22Rv1 (cell line): ENCODE data around the gene EIF4A2.

ENCODE experiments used
- H3K27ac ChIP-seq: fragments of 450-650 bp; 2 replicates; pipeline ENCODE4 v1.5.1; 2017
- CTCF ChIP-seq: fragments of 450-650 bp; IDR thresholded peaks from 2 replicates; pipeline ENCODE4 v1.5.1; 2017; ENCODE audit warnings: mild to moderate bottlenecking
- ZFX ChIP-seq: fragments of 450-650 bp; IDR thresholded peaks from 2 replicates; pipeline ENCODE4 v1.6.1; 2017; ENCODE audit warnings: antibody characterized with exemption, borderline replicate concordance

Gene EIF4A2

DNA sequence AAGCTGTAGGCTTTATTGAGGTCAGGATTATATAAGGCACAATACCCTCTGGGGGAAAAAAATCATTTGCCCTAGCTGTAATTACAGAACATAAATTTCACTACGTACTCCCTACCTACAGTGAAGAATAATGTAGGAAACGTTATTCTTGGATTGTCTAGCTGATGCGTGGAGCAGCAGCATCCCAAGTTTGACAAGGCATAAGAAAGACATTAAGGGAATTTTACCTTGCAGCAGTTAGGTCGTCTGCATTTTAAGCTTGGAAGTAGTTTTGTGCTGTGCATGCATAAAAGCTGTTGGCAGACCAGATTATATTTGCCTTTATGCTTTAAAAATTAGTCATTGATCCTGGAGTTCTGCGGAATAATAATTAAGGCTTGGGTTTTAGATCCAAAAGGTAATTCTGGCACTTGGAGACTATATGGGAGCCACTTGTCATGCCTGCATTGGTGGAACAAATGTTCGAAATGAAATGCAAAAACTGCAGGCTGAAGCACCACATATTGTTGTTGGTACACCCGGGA lies 2.2 kb downstream of the EIF4A2 start:
- TF ChIP-seq ZFX = no peak
- no peak for TF ChIP-seq CTCF
- H3K27ac ChIP-seq = peak overlapping the region; percentile 97

DNA sequence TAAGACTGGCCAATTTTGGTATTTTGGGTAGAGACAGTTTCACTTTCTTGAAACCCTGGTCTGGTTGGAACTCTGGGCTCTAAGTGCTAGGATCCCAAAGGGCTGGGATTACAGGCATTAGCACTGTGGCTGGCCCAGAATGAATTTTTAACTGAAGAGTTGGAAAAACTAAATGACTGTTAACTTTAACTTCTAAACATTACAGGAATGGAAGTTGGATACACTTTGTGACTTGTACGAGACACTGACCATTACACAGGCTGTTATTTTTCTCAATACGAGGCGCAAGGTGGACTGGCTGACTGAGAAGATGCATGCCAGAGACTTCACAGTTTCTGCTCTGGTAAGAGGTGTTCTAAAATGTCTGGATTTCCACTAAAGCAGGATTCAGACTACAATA lies 3.5 kb downstream of the EIF4A2 start:
- TF ChIP-seq CTCF (no peak), ZFX (no peak)
- H3K27ac ChIP-seq = peak overlapping the region; percentile 97; the same call in 1 of the 2 replicates

DNA sequence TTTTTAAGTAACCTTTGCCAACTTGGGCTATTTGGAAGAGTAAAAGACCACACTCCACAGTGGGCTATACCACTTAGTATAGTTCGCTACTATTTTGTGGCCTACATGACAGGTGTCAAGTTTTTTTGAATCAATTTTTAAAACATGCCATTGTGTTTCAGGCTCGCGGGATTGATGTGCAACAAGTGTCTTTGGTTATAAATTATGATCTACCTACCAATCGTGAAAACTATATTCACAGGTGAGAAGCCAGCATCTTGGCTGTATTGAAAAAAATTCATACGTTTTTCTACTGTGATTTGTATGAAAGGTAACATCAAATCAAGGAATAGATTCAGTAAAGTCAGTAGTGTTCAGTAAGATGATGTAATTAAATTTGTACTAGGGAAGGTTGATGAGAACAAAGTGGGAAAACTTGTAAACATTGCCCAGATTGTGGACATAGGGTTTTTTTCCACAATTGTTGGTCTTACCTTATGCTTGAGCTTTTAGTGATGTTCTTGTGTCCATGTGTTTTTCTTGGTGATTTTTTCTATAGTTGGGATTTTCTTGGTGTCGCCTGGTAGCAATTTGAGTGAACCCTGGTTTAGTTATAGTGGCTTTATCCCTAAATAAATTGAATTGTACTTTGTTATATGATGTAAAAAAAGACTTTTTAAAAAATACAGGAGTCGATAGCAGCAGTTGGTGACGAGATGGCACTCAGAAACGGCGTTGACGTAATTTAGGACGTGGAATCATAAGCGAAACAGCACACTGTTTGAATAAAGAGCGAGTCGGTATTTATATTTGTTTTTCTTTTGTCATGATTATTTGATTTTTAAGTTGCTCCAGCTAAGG lies 4.5 kb downstream of the EIF4A2 start:
- TF ChIP-seq ZFX (no peak), CTCF (no peak)
- H3K27ac ChIP-seq = peak overlapping the region; percentile 97; the same call in 1 of the 2 replicates

DNA sequence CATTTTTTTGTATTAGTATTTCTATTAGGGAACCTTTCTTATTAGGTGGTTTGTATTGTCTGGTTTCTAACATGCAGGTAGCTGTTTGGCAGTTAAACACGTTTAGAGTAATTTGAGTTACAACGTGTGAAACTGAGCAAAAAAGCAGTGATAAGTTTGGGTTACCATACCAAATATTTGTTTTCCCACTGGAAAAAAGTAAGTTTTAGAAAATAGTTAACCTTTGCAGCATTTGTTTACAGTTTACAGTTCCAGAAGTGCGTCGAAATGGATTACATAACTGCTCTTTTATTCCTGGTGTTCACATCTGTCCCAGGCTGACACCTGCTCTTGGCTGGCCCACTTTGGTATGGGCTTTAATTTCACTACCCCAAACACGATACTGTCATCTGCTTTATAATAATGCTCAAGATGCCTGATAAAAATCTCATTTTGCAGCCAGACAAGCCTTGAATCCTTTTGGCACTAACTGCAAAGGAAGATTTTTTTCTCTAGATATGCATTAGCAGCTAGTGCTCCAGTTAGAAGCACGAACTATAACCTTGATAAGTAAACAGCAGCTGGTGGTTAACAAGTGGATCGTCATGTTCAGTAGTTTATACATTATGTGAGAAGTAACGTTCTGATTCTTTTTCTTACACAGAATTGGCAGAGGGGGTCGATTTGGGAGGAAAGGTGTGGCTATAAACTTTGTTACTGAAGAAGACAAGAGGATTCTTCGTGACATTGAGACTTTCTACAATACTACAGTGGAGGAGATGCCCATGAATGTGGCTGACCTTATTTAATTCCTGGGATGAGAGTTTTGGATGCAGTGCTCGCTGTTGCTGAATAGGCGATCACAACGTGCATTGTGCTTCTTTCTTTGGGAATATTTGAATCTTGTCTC lies 5.3 kb downstream of the EIF4A2 start:
- no peak for TF ChIP-seq CTCF
- no peak for TF ChIP-seq ZFX
- peak overlapping the region; percentile 97; the same call in 1 of the 2 replicates for H3K27ac ChIP-seq

- peak overlapping the region; percentile 97 for H3K27ac ChIP-seq
- TF ChIP-seq ZFX (no peak), CTCF (no peak)
Observed at GRCh38 chr3:186789554-186790260, 6.3 kb downstream of the EIF4A2 start.

GRCh38 chr3:186790261-186790981 lies 7.0 kb downstream of the EIF4A2 start:
- no peak for TF ChIP-seq CTCF
- no peak for TF ChIP-seq ZFX
- H3K27ac ChIP-seq = peak overlapping the region; percentile 53
